HG03342 (cell line): ENCODE results near the gene SHKBP1.
A peak's percentile ranks its signal among the peaks of the same experiment; 100 is the strongest.
"Not testable (repeated sequence)": the region's sequence is repeated elsewhere in the genome, so short reads cannot be mapped to it uniquely, and the experiment has no call there.

Source experiments
- ATAC-seq: cut with Tn5 transposase; IDR thresholded peaks from one replicate; pipeline ENCODE4 v1.9.1; 2021; ENCODE audit warnings: mild to moderate bottlenecking, moderate library complexity; ENCODE audit not compliant: unreplicated experiment

Gene SHKBP1

GRCh38 chr19:40555978-40556689, 20.5 kb upstream of the SHKBP1 start:
- no peak for ATAC-seq

- no peak for ATAC-seq
These were observed 19.6 kb upstream of the SHKBP1 start for GRCh38 chr19:40556953-40557530.

- ATAC-seq: no peak
These were observed 17.3 kb upstream of the SHKBP1 start for GRCh38 chr19:40559394-40559793.

GRCh38 chr19:40560092-40560507, 16.6 kb upstream of the SHKBP1 start:
- ATAC-seq: no peak

GRCh38 chr19:40561947-40562346, 14.7 kb upstream of the SHKBP1 start:
- ATAC-seq: no peak

GRCh38 chr19:40564535-40564934, 12.1 kb upstream of the SHKBP1 start:
- ATAC-seq: not testable (repeated sequence)

GRCh38 chr19:40565355-40565754, 11.3 kb upstream of the SHKBP1 start:
- ATAC-seq: no peak

GRCh38 chr19:40565910-40566495, 10.7 kb upstream of the SHKBP1 start:
- no peak for ATAC-seq

GRCh38 chr19:40567040-40567749, 9.5 kb upstream of the SHKBP1 start:
- no peak for ATAC-seq

GRCh38 chr19:40567750-40568494, 8.8 kb upstream of the SHKBP1 start:
- no peak for ATAC-seq

GRCh38 chr19:40570313-40571004, 6.2 kb upstream of the SHKBP1 start:
- ATAC-seq: peak; percentile 76

GRCh38 chr19:40571005-40571318, 5.7 kb upstream of the SHKBP1 start:
- ATAC-seq: no peak

GRCh38 chr19:40571831-40572495, 4.7 kb upstream of the SHKBP1 start:
- ATAC-seq: no peak

GRCh38 chr19:40575326-40575725, 1.3 kb upstream of the SHKBP1 start:
- ATAC-seq: no peak

- peak; percentile 7 for ATAC-seq
These were observed 505 bp upstream of the SHKBP1 start for GRCh38 chr19:40576151-40576584.

GRCh38 chr19:40578442-40578908, 1.8 kb downstream of the SHKBP1 start:
- ATAC-seq: no peak

- no peak for ATAC-seq
These were observed 3.9 kb downstream of the SHKBP1 start for GRCh38 chr19:40580619-40581018.

- no peak for ATAC-seq
These were observed 4.9 kb downstream of the SHKBP1 start for GRCh38 chr19:40581531-40581930.

- ATAC-seq: no peak
These were observed 5.8 kb downstream of the SHKBP1 start for GRCh38 chr19:40582467-40582866.

- ATAC-seq: no peak
These were observed 6.6 kb downstream of the SHKBP1 start for GRCh38 chr19:40583283-40583682.
